HG03139 (cell line): ENCODE results near the gene ZNF543.
"Not testable (repeated sequence)": the region's sequence is repeated elsewhere in the genome, so short reads cannot be mapped to it uniquely, and the experiment has no call there.

Experiments
- ATAC-seq: cut with Tn5 transposase; IDR thresholded peaks from one replicate; pipeline ENCODE4 v1.9.1; 2021; ENCODE audit not compliant: unreplicated experiment

ZNF543 gene

DNA sequence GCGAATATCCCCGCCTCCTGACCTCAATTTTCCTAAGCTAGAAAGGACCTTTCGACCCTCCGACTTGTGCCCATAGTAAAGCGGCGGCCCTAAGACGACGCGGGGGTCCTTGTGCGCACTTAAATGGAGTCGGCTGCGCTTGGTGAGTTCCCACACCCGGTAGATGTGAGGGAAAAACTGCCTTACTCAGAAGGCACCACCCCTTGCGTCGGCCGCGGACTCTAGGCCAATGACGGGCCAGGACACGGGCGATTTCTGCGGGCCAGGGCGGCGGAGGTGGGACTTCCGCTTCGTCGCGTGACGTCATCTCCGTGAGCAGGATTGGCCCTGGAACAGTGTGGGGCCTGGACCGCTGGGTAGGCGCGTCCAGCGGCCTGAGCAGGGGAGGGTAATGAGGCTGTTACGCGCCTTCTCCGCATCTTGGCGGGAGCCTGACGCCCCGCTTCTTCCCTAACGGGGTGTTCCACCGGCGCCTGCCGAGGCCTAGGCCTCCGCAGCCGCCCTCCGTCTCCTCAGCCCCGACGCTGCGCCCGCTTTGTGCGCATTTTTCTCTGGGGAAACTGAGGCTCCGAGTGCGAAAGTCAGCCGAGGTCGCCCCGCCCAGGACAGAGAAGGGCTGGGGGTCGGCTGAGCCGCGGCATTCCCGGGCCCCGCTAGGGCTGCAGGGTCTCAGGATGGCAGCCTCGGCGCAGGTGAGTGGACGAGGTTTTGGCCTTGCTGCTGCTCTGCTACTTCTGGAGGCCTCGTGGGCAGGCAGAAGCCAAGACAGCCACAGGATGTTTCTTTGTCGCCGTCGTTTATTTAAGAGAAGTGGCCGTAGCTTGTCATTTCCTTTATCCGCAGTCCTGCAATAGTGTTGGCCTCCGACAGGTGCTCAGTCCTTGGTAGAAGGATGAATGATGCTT is at the start of gene ZNF543:
ZNF543 (plus strand) TSS at position 293 of the 905 bp plus-strand sequence; CDS start at position 675, 382 bp downstream.
- peak; percentile 96 for ATAC-seq

DNA sequence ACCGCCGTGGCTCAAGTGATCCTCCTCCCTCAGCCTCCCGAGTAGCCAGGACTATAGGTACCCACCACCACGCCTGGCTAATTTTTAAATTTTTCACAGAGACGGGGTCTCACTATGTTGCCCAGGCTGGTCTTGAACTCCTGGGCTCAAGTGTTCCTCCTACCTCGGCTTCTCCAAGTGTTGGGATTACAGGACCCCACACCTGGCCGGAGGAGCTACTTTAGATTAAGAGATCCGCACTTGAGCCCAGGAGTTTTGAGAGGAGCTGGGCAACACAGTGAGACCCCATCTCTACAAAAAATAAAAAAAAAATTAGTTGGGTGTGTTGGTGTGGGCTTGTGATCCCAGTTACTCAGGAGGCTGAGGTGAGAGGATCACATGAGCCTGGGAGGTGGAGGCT is 49.0 kb upstream of the ZNF543 start:
- no peak for ATAC-seq

DNA sequence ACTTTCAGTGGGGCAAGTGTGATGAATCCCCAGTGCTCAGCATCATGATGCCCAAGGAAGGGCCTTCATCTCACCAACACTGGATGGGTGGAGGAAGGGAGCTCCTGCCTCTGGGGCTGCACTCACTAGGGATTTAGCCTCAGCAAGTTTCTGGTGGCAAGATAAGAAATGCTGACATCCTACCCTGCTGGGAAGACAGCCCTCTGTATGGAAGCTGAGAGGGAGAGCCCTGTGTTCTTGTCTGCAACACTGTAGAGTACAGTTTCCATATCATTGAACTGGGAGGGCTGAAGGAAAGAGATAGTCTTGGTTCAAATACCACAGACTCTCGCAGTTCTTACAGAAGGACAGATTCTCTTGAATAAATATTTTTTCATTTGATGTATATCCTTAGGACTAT is 47.3 kb upstream of the ZNF543 start:
- ATAC-seq: no peak

DNA sequence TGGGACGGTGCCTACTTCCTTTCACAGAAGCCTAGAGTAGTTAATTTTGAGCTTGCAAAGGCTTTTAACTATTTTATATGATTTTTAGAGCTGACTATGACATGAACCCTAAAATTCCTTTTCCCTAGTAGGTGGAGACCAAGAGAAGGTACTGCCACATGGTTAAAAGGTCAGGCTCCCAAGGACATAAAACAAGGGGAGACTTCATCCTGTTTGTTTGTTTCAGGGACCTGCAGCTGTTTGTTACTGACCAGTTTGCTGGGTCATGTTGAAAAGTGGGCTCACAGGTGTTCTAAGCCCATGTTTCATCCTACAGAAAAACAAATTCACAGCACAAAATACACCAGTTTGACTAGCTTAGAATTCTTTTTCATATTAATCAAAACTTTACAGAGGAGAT is 43.8 kb upstream of the ZNF543 start:
- ATAC-seq: no peak

DNA sequence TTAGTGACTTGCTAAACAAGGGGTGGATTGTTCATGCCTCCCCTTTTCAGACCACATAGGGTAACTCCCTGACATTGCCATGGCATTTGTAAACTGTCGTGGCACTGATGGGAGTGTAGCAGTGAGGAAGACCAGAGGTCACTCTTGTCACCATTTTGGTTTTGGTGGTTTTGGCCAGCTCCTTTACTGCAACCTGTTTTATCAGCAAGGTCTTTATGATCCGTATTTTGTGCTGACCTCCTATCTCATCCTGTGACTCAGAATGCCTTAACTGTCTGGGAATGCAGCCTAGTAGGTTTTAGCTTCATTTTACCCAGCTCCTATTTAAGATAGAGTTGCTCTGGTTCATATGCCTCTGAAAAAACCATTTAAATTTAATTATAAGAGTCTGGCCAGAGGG is 41.8 kb upstream of the ZNF543 start:
- ATAC-seq: not testable (repeated sequence)

DNA sequence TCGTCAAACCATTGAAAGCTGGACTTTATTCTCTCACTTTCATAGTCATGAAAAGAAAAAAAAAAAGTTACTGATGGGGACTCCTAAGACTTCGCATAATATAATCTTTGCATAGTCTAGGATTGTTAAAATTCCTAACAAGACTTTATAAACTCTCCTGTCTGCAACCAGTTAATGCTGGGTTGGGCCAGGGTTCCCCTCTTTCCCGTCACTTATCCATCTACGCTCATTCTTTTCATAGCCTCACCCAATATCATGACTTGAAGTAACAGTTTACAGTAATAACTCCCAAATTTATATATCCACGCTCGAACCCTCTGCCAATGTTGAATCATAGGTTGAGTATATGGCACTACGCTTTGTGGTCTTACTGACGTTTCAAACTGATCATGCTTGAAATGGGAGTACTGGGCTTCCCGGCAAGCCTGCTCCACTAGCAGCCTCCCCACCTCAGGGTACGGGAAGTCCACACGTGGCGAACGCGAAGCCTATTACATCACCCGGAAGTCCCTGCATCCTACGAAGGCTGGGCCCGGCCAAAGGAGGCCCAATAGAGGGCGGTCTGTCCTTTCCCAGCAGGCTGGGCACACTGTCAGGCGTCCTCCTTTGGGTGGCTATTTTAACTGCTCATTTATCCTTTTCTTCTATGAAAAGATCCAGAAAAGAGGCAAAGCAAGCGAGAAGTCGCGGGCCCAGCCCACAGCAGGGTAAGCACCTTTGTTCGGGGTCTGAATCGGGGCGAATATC is 40.7 kb upstream of the ZNF543 start:
- ATAC-seq: peak; percentile 60

DNA sequence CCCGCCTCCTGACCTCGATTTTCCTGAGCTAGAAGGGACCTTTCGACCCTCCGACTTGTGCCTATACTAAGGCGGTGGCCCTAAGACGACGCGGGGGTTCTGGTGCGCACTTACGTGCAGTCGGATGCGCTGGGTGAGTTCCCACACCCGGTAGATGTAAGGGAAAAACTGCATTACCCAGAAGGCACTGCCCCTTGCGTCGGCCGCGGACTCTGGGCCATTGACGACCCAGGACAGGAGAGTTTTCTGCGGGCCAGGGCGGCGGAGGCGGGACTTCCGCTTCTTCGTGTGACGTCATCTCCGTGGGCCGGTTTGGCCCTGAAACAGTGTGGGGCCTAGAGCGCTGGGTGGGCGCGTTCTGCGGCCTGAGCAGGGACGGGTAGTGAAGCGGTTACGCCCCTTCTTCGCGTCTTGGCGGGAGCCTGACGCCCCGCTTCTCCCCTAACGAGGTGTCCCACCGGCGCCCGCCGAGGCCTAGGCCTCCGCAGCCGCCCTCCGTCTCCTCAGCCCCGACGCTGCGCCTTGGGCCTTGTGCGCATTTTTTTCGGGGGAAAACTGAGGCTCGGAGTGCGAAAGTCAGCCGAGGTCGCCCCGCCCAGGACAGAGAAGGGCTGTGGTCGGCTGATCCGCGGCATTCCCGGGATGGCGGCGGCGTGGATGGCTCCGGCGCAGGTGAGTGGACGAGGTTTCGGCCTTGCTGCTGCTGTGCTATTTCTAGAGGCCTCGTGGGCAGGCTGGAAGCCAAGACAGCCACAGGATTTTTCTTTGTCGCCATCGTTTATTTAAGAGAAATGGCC is 39.9 kb upstream of the ZNF543 start, which contains the start of gene ZNF460:
ZNF460 (plus strand) TSS at position 321 of the 797 bp plus-strand sequence; CDS start at position 643, 322 bp downstream.
- ATAC-seq: peak; percentile 67

DNA sequence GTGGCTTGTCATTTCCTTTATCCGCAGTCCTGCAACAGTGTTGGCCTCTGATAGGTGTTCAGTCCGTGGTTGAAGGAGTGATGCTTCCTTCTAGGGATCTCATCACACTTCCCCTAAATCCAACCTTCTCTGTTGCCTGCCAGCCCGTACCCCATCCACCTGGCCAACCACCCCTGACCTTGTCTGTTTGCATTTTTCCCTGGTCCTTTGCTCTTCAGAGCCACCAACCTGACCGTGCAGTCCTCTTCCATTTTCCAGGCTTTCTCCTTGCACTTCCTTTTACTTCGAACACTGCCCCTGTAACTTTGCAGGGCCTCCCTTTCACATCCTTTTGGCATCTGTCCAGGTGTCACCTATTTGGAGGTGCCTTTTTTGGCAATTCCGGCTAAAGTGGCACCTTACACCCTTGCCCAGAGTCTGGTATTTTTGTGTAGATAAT is 39.3 kb upstream of the ZNF543 start:
- no peak for ATAC-seq

DNA sequence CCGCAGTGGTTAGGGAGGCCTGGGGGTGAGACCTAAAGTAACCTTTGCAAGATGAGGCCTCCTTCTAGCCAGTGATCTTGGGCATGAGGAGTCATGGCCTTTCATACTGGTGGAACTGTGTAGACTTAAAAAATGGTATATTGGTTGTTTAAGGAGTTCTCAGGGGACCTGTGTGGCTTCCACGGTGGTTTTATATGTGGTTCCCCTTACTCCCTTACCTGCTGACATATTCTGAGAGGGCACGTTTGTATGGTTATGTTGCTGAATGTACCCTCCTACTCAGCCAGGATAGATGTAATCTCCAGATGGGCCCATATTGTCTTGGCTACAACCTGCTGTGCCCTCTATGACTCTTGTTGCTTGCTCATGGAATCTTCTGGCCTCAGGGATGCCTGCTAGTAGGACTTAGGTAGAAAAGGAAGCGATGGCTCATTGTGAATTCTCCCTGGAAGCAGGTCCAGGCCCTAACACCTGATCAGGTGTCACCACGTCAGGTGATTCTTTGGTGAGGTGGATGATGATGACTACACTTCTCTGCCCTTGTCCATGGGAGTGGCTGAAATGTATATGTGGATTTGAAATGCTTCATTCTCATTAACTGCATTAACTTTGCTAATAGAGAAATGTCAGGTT is 38.1 kb upstream of the ZNF543 start:
- ATAC-seq: no peak

DNA sequence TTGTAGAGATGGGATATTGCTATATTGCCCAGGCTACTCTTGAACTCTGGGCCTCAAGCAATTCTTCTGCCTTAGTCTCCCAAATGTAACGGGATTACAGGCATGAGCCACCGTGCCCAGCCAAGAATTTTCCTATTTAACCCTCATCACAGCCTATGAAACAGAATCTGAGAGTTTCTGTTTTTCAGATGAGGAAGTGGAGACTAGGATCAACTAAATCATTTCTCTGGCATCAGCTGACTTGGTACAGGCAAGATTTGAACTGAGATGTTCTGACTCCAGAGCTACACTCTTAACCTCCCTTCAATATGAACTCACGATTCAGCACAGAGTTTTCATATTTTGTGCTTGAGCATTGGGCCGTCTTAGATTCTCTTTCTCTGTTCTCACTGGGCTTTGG is 31.9 kb upstream of the ZNF543 start:
- no peak for ATAC-seq

DNA sequence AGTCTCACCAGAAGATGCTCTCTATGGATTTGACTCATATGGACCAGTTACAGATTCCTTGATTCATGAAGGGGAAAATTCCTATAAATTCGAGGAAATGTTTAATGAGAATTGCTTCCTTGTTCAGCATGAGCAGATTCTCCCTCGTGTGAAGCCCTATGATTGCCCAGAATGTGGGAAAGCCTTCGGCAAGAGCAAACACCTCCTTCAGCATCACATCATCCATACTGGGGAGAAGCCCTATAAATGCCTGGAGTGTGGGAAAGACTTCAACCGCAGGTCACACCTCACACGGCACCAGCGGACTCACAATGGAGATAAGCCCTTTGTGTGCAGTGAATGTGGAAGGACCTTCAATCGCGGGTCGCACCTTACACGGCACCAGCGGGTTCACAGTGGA is 29.3 kb upstream of the ZNF543 start:
- ATAC-seq: no peak

DNA sequence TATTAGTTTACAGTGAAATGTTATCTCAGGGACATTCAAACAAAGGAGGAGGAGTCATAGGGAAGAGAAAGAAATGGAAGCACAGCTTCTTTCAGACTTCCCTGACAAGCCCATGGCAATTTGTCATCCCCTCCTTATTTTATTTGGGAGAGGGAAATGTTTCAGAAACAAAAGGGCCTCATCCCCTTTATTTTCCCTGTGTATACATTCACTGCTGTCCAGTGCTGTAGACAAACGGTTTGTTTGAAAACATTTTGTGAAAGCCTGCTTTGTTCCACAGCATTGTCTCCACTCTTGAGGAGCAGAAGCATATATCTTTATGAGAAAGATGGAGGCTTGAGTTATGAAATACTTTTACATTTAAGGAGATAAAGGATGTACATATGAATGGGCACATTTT is 27.7 kb upstream of the ZNF543 start:
- no peak for ATAC-seq

DNA sequence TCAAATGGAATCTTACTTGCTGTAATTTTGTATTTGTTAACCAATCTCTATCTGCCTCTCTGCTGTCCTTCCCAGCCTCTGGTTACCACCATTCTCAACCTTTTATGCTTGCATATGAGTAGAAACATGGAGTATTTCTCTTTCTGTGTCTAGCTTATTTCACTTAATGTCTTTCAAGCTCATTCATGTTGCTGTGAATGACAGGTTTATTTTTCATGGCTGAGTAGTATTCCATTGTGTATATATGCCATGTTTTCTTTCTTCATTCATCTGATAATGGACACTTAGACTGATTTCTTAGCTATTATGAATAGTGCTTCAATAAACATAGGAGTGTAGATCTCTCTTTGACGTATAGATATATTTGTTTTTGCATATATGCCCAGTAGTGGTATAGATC is 26.6 kb upstream of the ZNF543 start:
- ATAC-seq: no peak

DNA sequence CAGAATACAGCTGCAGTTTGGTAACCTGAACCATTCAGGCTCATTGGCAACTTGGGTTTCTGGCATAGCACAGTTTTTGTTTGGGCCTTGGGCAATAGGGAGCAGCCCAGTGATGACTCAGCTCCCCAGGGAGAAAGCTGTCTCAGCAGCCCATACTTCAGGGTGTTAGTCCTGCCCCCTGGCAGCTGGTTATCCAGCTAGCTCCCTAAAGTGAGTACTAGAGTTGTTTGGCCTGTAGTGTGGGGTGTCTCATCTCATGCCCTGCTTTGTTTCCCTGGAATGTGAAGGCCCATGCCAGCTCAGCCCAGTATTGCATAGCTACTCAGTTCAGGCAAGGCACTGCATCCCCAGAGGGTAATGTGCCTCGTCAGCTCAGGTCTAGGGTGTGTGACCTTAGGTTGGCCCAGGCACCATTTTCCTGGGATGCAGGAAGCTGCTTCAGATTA is 18.2 kb upstream of the ZNF543 start:
- no peak for ATAC-seq

DNA sequence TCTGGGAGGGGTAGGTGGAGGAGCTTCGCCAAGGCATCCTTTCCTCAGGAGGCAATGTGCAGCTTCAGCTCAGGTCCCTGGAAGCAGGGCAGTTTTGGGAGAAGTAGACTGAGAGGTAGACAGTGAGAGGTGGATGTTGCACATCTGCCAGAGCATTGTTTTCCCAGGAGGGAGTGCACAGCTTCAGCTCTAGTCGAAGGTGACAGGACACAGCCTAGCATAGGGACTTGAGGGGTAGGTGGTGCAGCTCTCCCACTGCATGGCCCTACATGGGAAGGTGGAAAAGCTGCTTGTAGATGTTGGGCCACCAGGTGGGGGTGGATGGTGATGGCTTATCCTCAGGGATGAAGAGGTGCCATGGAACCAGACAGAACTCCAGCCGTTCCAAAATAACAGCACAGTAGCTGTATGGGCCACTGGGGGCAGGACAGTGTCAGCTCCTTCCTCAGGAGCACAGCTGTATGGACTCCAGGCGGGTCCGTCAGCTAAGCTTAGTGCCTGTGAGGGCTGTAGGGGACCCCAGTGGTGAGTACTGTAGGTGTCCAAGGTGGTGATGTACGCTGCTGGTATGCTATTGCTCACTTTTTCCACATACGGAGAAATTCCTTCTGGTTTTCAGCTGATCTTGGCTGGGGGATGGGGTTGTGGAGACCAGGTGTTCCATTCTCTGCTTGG is 17.4 kb upstream of the ZNF543 start:
- ATAC-seq: no peak

DNA sequence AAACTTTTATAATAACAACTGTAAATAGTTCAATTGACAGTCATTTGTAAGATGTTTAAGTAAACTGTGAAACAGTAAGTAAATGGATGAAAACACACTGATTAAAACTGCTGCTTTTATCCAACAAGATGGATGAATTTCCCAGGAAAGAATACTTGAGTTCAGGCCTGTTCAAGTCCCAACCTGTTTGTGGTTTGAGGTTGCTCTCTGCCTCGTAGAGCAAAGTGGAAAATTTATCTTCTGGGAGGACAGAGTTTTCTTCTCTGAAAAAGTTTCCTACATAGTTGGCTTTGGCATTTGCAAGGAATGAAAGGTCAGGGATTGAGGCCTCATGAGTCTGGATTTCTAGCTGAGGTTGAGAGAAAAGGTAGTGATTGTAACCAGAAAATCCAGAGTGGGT is 15.2 kb upstream of the ZNF543 start:
- no peak for ATAC-seq

DNA sequence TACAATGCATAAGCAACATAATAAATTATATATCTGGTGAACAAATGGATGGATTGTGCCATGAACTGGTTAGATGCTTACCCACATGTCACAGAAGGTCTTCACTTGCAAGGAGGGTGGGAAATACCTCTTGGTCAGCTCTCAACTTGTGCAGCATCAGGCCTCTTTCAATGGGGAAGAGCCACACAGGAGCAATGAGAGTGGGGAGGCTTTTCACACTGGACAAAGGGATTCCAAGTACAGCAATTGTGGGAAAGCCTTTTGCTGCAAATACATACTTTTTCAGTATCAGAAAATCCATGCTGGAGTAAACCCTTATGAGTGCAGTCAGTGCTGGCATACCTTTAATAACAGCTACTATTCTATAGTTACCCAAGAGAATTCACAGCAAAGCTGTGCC is 11.8 kb upstream of the ZNF543 start:
- ATAC-seq: no peak

DNA sequence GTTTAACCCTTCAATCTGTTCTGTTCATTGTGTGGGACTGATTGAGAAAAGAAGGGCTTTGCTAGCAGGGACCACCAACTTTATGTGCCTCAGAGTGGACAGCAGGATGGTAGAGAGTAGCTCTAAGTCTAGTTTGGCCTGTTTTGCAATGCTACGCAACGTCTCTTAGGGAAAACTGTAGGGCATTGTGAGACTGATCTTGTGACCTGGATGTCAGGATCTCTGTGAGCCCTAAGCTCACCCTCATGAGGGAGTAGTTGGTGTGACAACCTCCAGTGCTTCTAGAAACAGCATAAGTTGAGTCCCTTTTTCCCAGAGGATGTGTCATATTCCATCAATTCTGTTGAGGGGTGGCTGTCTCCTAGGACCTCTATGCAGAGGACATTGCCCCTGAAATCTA is 9.5 kb upstream of the ZNF543 start:
- no peak for ATAC-seq

DNA sequence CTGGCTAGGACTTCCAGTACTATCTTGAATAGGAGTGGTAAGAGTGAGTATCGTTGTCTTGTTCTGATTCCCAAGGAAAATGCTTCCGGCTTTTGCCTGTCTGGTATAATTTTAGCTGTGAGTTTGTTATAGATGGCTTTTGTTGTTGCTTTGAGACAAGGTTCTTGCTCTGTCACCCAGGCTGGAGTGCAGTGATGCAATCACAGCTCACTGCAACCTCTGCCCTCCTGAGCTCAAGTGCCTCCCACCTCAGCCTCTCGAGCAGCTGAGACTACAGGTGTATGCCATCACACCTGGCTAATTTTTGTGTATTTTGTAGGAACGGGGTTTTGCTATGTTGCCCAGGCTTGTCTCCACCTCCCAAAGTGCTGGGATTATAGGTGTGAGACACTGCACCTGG is 6.1 kb upstream of the ZNF543 start:
- ATAC-seq: no peak

DNA sequence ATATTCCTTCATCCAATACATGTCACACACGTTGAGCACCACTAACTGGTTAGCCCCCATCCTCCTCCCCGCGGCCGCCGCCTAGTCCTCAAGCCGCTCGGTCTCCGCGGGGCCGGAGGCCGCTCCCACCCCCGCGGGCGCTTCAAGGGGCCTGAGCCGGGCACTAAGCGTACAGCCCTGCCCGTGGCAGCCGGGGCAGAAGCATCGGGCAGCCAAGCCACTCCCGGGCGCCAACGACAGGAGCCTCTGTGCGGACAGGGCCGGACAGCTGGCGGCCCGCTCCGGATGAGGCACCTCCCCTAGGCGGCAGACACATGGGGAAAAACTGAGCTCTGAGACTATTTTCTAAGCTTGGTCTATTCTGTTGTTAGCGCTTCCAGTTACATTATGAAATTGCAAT is 2.8 kb upstream of the ZNF543 start:
- no peak for ATAC-seq
